Measurements from ENCODE around the gene CTIF. TPM values are rescaled to one million over a fixed set of nuclear protein-coding genes. Genes with fewer than 3 reads are reported as not detected.

Gene CTIF
- total and polyA plus RNA-seq, 12 donors = 20.5 to 159 (median 57.0) TPM

GRCh38 chr18:48589797-48590519 is 51.1 kb downstream of the CTIF start:
- Histone ChIP-seq H3K9me3 (replicated peaks in 1 of 3) (no peaks in the 10 kb centered on the region), H3K27ac (peak overlapping the region in 1 of 5 donors; percentile 6), H3K4me1 (replicated peaks in 1 of 2) (peaks cover 6 to 26% of the 10 kb centered on the region in 2 donors), H3K4me3 (no peak overlapping the region), H3K36me3 (replicated peaks in 1 of 2) (no peaks in the 10 kb centered on the region), H3K27me3 (no peaks in the 10 kb centered on the region)
- TF ChIP-seq, protein P1, sequence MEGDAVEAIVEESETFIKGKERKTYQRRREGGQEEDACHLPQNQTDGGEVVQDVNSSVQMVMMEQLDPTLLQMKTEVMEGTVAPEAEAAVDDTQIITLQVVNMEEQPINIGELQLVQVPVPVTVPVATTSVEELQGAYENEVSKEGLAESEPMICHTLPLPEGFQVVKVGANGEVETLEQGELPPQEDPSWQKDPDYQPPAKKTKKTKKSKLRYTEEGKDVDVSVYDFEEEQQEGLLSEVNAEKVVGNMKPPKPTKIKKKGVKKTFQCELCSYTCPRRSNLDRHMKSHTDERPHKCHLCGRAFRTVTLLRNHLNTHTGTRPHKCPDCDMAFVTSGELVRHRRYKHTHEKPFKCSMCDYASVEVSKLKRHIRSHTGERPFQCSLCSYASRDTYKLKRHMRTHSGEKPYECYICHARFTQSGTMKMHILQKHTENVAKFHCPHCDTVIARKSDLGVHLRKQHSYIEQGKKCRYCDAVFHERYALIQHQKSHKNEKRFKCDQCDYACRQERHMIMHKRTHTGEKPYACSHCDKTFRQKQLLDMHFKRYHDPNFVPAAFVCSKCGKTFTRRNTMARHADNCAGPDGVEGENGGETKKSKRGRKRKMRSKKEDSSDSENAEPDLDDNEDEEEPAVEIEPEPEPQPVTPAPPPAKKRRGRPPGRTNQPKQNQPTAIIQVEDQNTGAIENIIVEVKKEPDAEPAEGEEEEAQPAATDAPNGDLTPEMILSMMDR (IDR thresholded peaks at IDR 0.05) = no peak
- no peak for TF ChIP-seq POLR2A (IDR thresholded peaks at IDR 0.05)
- intact Hi-C loops (cut with DNase I) = no loop called here
- peak; percentile 40 to 77 (median 69) for DNase-seq
- WGBS, 4 donors = 82 to 89% (median 85%) methylated on average over 11 to 15 of the region's 15 CpGs

GRCh38 chr18:48590678-48591077 is 51.8 kb downstream of the CTIF start:
- no peaks in the 10 kb centered on the region for H3K9me3 ChIP-seq (replicated peaks in 1 of 3)
- TF ChIP-seq, protein P1 (IDR thresholded peaks at IDR 0.05) = no peak
- no peak for TF ChIP-seq POLR2A (IDR thresholded peaks at IDR 0.05)
- H3K4me3 ChIP-seq = no peak overlapping the region
- intact Hi-C loops (cut with DNase I) = no loop called here
- no peaks in the 10 kb centered on the region for H3K36me3 ChIP-seq (replicated peaks in 1 of 2)
- WGBS, 4 donors = 81 to 97% (median 88%) methylated on average over 5 of the region's 5 CpGs
- DNase-seq = peak in 5 of 7 donors; percentile 58 to 80 (median 75)
- peaks cover 6 to 28% of the 10 kb centered on the region in 2 donors for H3K4me1 ChIP-seq (replicated peaks in 1 of 2)
- peak overlapping the region in 1 of 5 donors; percentile 6 for H3K27ac ChIP-seq
- no peaks in the 10 kb centered on the region for H3K27me3 ChIP-seq

DNA sequence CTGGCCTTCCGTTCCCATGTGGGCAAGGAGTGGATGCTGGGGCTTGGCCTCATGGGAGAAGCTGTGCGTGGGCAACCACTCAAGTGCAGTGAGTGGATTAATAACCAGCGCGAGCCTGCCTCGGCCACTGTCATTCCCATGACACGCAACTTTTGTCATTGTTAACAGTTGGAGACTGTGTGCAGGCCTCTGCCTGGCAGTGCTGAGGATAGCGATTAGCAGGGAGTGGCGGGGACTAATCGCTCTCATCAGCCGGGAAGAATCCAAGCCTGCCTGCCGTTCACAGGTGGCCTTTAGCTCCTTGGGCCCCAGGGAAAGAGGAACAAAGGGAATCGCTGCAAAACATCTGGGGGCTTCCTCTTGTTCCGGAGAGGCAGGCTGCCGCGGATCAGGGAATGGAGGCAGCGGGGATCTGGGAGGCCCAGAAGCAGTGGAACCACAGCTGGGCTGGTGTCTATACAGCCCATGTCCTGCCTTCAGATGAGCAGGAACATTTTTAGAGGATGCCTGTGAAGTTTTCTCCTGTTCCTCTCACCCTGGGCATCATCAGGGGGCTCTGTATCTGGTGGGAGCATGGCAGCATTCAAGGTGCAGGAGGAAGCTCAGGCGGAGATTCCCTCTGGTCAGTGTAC is 53.8 kb downstream of the CTIF start:
- H3K27ac ChIP-seq = no peak overlapping the region
- 83 to 96% (median 91%) methylated on average over 13 to 17 of the region's 17 CpGs for WGBS, 4 donors
- intact Hi-C loops (cut with DNase I) = no loop called here
- TF ChIP-seq POLR2A (IDR thresholded peaks at IDR 0.05) = no peak
- TF ChIP-seq, protein P1 (IDR thresholded peaks at IDR 0.05) = no peak
- no peaks in the 10 kb centered on the region for H3K36me3 ChIP-seq (replicated peaks in 1 of 2)
- DNase-seq = peak in 1 of 7 donors; percentile 68
- H3K4me3 ChIP-seq = no peak overlapping the region
- H3K9me3 ChIP-seq (replicated peaks in 1 of 3) = no peaks in the 10 kb centered on the region
- peaks cover 6 to 28% of the 10 kb centered on the region in 2 donors for H3K4me1 ChIP-seq (replicated peaks in 1 of 2)
- H3K27me3 ChIP-seq = no peaks in the 10 kb centered on the region

GRCh38 chr18:48594471-48595094 is 55.8 kb downstream of the CTIF start:
- H3K27ac ChIP-seq = no peak overlapping the region
- intact Hi-C loops (cut with DNase I) = no loop called here
- TF ChIP-seq, protein P1 (IDR thresholded peaks at IDR 0.05) = no peak
- no peak for TF ChIP-seq POLR2A (IDR thresholded peaks at IDR 0.05)

More at GRCh38 chr18:48594471-48595094, 55.8 kb downstream of the CTIF start:
- WGBS, 4 donors = 67 to 74% (median 69%) methylated on average over 9 to 13 of the region's 13 CpGs
- Histone ChIP-seq H3K27me3 (no peaks in the 10 kb centered on the region), H3K9me3 (replicated peaks in 1 of 3) (no peaks in the 10 kb centered on the region), H3K36me3 (replicated peaks in 1 of 2) (no peaks in the 10 kb centered on the region), H3K4me1 (replicated peaks in 1 of 2) (peaks cover 6 to 28% of the 10 kb centered on the region in 2 donors), H3K4me3 (no peak overlapping the region)
- peak in 6 of 7 donors; percentile 32 to 71 (median 56) for DNase-seq
